Tibial artery (tissue), 4 donors: ENCODE measurements around the gene ROBO4.

ENCODE experiments used
- DNase-seq, 2 donors: peaks; one replicate each; pipeline ENCODE4 v3.0.0-alpha.2; 2019
- H3K27ac ChIP-seq, 2 donors: fragments of 200-600 bp; sonication (generic) in 1 of 2; 1 replicate in 1 of 2; 2 replicates in 1 of 2; pipeline ENCODE4 v1.5.1; 2018 to 2019; ENCODE audit warnings: mild to moderate bottlenecking in 1 of 2
- H3K27me3 ChIP-seq, 2 donors: fragments of 200-600 bp; sonication (generic) in 1 of 2; one replicate each; pipeline versions ENCODE4 v1.5.1 to v1.6.0; 2016 to 2019
- H3K36me3 ChIP-seq, 3 donors: fragments of 200-600 bp; sonication (generic) in 2 of 3; one replicate each; pipeline ENCODE4 v1.5.1; 2016 to 2019; ENCODE audit warnings: mild to moderate bottlenecking in 2 of 3
- H3K4me1 ChIP-seq, 4 donors: fragments of 200-600 bp; sonication (generic) in 2 of 4; 1 replicate in 3 of 4; 2 replicates in 1 of 4; pipeline ENCODE4 v1.5.1; 2016 to 2019
- H3K4me3 ChIP-seq, 2 donors: fragments of 200-600 bp; sonication (generic) in 1 of 2; 1 replicate in 1 of 2; 2 replicates in 1 of 2; pipeline ENCODE4 v1.5.1; 2018 to 2019; ENCODE audit warnings: mild to moderate bottlenecking in 2 of 2
- H3K9me3 ChIP-seq, 3 donors: fragments of 200-600 bp; sonication (generic) in 1 of 3; one replicate each; pipeline ENCODE4 v1.5.1; 2016 to 2019
- intact Hi-C: fragments of 100-400 bp; cut with DNase I; formaldehyde crosslinking; loops from one replicate; pipeline ENCODE4 v1.15.0; 2023; ENCODE audit warnings: low total_unique reads
- TF ChIP-seq, protein P1 (sequence below), 2 experiments: fragments of 200-600 bp in 1 of 2; fragments of 450-650 bp in 1 of 2; IDR thresholded peaks; one replicate each; pipeline ENCODE4 v1.5.1; 2017 to 2019; ENCODE audit warnings: antibody characterized with exemption in 2 of 2, mild to moderate bottlenecking in 1 of 2, moderate library complexity in 1 of 2

Gene ROBO4

DNA sequence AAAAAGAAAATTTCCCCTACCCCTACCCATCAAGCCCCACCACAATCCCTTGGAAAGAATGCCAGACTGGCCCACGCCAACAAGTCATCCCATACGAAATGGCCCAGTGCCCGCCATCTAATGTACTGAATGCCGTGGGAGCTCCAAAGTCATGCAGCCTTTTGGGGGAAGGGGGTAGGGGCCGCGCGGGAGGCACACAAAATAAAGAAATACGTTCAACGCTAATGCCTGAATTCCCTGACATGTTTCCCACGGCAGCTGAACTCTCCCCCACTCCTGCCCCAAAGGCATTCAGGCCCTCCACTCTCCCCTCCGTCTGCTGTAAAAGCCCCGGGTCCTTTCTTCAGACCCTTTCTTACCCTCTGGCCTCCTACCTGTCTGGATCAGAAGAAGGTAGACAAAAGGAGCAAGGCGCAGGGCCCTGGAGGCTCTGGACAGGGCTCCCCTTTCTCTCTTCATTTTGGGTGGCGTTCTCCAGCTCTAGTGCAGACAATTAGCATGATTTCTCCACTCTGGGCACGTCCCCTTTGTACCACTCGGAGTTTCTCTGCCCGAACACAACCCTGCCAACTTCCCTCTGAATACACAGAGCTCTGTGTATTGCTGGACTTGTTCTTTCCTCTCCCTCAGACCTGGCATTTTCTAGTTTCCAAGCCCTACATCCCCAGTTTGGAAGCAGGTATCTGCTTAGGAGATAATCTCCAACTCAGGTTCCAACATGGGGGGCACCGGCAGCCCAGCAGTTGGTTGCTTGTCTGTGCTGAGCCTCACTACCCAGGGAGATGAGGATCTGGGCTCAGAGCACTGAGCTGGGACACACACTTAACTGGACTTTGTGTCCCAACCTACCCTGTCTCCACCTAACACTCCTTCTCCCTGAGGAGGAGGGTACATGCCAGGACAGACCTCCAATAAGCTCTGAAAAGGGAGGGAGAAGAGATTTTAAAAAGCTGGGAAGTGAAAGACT, 38.2 kb upstream of the ROBO4 start, which contains the start of gene HEPACAM:
Gene HEPACAM (minus strand): TSS at position 500 of the 967 bp plus-strand sequence. CDS start 41 bp downstream, at position 459.
- Histone ChIP-seq H3K4me1 (no peaks in the 10 kb centered on the region), H3K4me3 (no peak within 1 kb of the TSS), H3K27me3 (peaks cover 0 to 20% of the 10 kb centered on the region in 2 donors), H3K36me3 (no peaks in the 10 kb centered on the region), H3K27ac (no peak within 1 kb of the TSS), H3K9me3 (no peaks in the 10 kb centered on the region)
- intact Hi-C loops = no loop called here
- TF ChIP-seq, protein P1, sequence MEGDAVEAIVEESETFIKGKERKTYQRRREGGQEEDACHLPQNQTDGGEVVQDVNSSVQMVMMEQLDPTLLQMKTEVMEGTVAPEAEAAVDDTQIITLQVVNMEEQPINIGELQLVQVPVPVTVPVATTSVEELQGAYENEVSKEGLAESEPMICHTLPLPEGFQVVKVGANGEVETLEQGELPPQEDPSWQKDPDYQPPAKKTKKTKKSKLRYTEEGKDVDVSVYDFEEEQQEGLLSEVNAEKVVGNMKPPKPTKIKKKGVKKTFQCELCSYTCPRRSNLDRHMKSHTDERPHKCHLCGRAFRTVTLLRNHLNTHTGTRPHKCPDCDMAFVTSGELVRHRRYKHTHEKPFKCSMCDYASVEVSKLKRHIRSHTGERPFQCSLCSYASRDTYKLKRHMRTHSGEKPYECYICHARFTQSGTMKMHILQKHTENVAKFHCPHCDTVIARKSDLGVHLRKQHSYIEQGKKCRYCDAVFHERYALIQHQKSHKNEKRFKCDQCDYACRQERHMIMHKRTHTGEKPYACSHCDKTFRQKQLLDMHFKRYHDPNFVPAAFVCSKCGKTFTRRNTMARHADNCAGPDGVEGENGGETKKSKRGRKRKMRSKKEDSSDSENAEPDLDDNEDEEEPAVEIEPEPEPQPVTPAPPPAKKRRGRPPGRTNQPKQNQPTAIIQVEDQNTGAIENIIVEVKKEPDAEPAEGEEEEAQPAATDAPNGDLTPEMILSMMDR (IDR thresholded peaks at IDR 0.05) = no peak
- DNase-seq = no peak

- no peaks in the 10 kb centered on the region for H3K36me3 ChIP-seq
- H3K27ac ChIP-seq = no peak overlapping the region
- intact Hi-C loops = no loop called here
- no peak overlapping the region for H3K4me3 ChIP-seq
- no peaks in the 10 kb centered on the region for H3K9me3 ChIP-seq
- peaks cover 0 to 20% of the 10 kb centered on the region in 2 donors for H3K27me3 ChIP-seq
- DNase-seq = no peak
- no peaks in the 10 kb centered on the region for H3K4me1 ChIP-seq
- TF ChIP-seq, protein P1 (IDR thresholded peaks at IDR 0.05) = no peak
These were observed 37.3 kb upstream of the ROBO4 start for GRCh38 chr11:124934862-124935547.

DNA sequence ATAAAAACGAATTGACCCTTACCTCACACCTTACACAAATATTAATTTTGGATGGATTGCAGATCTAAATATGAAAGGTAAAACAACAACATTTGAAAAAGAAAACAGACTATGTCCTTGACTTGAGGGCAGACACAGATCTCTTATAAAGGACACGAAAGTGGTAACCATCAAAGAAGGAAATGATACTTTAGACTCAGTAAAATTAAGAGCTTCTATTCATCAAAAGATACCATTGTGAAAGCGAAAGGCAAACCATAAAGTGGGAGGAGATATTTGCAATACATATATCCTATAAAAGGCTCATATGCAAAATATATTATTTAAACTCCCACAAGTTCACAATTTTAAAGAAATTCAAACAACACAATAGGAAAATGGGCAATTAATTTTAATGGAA, 33.1 kb upstream of the ROBO4 start:
- DNase-seq = no peak
- no peak overlapping the region for H3K4me3 ChIP-seq
- no peaks in the 10 kb centered on the region for H3K4me1 ChIP-seq
- H3K9me3 ChIP-seq = no peaks in the 10 kb centered on the region
- TF ChIP-seq, protein P1 (IDR thresholded peaks at IDR 0.05) = no peak
- no peak overlapping the region for H3K27ac ChIP-seq
- peaks cover 0 to 11% of the 10 kb centered on the region in 2 donors for H3K27me3 ChIP-seq
- intact Hi-C loops = no loop called here
- H3K36me3 ChIP-seq = no peaks in the 10 kb centered on the region

GRCh38 chr11:124928942-124929665, 31.4 kb upstream of the ROBO4 start:
- Histone ChIP-seq H3K27ac (no peak overlapping the region), H3K4me3 (no peak overlapping the region), H3K4me1 (no peaks in the 10 kb centered on the region), H3K9me3 (no peaks in the 10 kb centered on the region), H3K27me3 (peaks cover 0 to 3% of the 10 kb centered on the region in 2 donors), H3K36me3 (no peaks in the 10 kb centered on the region)
- intact Hi-C loops = no loop called here
- TF ChIP-seq, protein P1 (IDR thresholded peaks at IDR 0.05) = no peak
- DNase-seq = peak in 1 of 2 donors; percentile 34

- intact Hi-C loops = no loop called here
- TF ChIP-seq, protein P1 (IDR thresholded peaks at IDR 0.05) = no peak
- DNase-seq = no peak
- Histone ChIP-seq H3K4me3 (no peak overlapping the region), H3K4me1 (peaks cover 0 to 11% (median 7%) of the 10 kb centered on the region in 4 donors), H3K9me3 (no peaks in the 10 kb centered on the region), H3K27ac (no peak overlapping the region), H3K36me3 (no peaks in the 10 kb centered on the region), H3K27me3 (peaks cover 0 to 20% of the 10 kb centered on the region in 2 donors)
These were observed 25.6 kb upstream of the ROBO4 start for GRCh38 chr11:124923296-124923695.
